GM19099 (cell line): ENCODE measurements around the gene PIK3C2G.

Source experiments
- POLR2A ChIP-seq: IDR thresholded peaks from 3 replicates; pipeline ENCODE4 v1.6.1; 2011; ENCODE audit warnings: low read depth; ENCODE audit not compliant: insufficient read length; ENCODE audit errors: extremely low read depth

Gene PIK3C2G

DNA sequence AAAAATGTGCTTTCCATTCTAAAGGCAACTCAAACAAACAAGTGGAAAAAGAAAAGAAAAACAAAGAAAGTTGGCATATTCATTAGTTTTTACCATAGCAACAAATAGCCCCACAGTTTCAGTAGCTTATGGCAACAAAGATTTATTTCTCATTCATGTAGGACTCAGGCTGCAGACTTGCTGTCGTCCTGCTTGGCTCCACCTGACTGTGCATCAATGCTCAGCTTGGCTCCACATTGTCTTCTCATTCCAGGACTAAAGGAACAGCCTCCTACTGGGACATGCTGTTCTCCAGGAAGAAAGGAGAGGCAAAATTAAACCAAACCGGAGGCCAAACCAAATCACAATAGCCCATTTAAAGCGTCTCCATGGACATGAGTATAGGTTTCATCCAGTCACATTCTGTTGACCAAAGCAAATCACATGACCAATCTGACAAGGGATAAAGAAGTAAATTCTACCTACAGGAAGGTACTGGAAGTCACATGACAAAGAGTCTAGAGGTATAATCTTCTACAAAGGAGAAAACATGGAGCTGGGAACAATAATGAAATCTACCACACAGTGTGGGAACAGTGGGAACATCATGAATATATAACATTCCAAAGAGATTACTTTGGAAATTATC lies 222.5 kb downstream of the PIK3C2G start:
- no peak for TF ChIP-seq POLR2A

DNA sequence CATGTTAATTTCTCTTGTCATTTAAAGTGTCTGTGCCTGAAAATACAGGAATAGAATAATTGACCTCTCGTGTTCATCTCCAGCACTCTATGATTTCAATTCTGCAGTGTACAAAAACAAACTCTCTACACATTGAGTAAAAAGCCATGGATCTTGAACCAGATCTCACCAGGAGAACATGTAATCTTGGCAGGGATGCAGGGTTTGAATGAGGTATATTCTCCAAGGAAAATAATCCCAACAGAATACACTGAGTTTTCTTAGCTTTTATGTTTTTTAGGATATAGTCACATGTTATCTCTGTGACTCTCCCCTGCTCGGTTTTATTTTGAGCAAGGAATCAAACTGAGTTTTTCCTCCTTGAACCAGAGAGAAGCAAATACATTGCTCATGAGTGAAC lies 224.7 kb downstream of the PIK3C2G start:
- TF ChIP-seq POLR2A: no peak

DNA sequence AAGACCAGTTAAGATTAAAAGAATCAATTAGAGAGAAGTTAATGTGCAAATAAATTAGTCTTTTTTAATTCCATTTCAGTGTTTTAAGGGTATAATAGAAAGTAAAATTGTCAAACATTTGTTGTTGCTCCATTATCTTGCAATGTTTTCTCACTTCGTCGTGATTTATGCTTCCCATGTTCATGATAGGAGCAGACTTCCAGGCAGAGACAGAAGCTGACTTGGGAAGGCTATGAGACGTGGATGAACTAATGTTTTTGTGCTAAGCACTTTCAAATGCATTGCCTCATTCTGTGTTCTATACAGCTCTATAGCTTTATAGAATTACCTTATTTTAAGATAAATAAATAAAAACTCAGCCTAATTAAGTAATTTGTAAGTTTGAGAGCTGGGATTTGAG lies 226.2 kb downstream of the PIK3C2G start:
- TF ChIP-seq POLR2A: no peak

DNA sequence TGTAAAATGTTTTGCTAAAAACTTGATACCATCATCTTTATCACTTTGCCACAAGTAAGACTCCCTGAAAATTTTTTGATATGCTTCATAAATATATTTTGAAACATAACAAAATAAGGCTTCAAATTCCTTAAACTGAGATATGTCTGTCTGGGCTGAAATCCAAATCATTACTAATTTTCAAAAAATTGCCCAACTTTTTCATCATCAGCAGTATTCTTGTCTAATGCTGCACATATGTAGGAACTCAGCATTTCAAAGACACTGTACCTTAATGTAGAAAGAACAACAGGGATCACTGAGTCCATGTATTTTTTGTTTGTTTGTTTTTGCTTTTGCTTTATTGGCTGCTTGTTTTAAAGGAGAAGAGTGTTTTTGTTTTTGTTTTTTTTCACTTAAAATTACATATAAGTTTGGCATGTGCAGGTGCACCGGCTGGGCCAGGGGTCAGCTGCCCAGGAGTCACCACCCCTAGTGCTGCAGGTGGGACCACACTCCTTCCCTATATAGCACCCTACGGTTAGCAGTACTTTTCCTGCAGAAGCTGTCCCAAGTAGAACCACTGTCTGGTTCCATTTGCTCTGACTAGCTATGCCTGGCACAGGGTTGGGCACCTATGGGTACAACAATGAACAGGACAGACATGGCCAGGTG lies 231.2 kb downstream of the PIK3C2G start:
- TF ChIP-seq POLR2A: no peak

DNA sequence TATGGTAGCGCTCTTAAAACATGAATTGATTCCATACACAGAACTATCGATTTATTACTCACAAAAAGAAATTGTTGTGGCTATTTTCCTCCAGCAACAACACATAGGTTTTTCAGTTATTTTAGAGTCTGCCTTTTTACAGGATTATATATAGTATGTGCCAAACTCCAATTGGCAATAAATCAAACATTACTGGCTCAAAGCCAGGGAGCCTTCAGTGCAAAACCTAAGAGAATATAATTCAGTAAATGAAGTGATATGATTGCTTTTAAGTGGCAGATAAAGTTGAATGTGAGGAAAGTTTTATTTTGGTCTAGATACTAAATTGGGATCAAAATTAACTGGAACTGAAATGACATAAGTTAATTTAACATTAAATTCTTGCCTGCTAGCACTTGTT lies 234.8 kb downstream of the PIK3C2G start:
- no peak for TF ChIP-seq POLR2A

DNA sequence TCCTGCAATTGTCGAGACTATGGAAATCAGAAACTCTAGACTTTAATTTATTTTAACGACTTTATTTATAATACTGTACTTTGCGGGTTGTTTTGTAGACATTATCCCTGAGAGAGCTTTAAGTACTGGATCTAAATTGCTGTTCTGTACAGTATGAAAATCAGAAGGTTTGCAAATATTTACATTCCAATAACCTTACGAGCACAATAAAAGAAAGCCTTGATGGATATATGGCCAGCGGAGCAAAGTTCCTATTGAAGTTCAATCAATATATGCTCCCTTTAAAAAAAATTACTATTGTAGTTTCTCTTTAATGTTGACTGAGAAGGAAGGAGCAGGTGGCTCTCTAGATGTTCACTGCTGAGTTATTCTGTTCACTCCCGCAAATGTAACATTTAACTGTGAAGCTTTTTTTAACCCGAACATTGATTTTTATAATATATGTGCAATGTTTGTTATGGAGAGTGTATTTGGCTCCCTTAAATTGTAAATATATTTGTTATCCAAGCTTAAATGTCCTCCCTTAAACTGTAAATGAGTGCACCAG lies 241.2 kb downstream of the PIK3C2G start:
- no peak for TF ChIP-seq POLR2A

DNA sequence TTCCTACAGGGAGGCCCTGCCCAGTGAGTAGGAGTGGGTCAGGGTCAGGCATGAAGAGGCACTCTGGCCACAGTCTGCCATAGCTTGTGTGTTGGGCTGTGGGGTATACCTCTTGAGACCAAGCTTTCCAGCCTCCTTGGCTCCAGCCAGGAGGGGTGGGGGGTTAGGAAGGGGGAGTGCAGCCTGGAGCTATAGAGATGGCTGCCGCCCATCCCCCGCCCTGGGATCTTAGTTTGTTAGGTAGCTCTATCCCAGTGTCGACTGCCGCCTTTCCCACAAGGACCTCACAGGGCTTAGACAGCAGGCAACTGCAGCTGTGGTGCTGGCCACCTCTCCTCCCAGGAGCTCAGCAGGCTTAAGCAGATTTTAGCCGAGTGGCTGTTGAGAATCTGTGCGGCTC lies 260.1 kb downstream of the PIK3C2G start:
- no peak for TF ChIP-seq POLR2A

DNA sequence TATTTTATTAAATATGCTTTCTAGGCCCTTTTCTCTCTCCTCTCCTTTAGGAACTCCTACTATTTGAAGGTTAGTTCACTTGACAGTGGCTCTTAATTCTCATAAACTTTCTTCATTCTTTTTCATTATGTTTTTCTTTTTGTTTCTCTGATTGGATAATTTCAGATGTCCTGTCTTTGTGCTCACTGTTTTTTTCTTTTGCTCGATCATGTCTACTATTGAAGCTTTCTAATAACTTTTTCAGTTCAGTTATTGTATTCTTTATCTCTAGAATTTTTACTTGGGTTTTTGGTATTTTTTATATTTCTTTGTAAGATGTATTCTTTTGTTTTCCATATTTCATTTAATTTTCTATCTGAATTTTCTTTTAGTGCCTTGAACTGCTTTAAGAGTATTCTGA lies 261.5 kb downstream of the PIK3C2G start:
- TF ChIP-seq POLR2A: no peak

DNA sequence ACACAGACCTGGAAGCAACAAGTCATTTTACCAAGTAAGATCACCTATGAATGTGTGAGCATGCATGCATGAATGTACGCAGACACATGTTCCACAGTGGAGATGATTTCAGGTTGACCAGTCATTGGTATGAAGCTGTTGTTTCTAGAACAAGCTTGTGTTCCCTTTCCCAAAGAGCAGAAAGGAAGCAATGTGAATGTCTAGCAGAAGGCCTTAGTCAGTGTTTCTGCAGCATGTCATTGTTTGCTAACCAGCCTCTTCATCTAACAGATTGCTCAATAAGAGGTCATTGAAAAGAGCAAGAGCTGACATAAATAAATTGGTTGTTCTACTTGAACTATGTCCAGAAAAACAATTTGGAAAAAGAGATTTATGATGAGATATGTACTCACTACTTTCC lies 285.1 kb downstream of the PIK3C2G start:
- TF ChIP-seq POLR2A: no peak

DNA sequence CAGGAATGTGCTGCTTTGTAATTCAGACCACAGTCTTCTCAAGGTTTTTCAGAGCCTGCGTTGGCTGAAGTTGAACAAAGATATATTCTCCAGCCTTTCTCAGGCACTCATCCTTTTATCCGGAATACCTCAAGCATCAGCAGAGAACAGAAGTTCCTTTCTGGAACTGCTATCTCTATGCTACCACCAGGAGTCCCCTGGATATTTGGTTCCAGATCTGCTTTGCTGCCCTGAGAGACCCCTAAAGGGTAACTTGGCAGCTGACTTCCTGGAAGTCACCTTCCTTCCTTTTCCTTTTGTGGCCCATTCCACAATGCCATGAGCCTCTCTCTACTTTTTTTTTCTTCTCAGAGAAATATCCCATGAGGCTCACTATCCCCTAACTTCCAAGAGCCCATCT lies 288.3 kb downstream of the PIK3C2G start:
- no peak for TF ChIP-seq POLR2A

DNA sequence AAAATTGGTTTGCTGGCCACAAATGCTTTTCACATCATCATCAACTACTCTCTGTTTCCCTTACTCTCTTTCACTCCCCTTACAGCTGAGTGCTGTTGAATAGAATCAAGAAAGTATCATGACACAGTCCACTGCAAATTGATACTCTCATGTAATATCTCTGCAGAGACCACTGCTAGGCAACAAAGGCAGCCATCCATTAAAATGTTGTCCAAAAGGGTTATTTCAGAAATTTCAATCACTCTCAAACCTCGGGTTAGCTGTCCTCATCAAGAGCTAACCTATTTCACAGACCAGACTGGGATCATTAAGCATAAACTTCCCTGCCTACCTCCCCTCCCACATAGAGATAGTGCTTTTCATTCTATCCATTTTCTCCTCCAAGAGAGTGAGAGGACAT lies 289.8 kb downstream of the PIK3C2G start:
- TF ChIP-seq POLR2A: no peak

DNA sequence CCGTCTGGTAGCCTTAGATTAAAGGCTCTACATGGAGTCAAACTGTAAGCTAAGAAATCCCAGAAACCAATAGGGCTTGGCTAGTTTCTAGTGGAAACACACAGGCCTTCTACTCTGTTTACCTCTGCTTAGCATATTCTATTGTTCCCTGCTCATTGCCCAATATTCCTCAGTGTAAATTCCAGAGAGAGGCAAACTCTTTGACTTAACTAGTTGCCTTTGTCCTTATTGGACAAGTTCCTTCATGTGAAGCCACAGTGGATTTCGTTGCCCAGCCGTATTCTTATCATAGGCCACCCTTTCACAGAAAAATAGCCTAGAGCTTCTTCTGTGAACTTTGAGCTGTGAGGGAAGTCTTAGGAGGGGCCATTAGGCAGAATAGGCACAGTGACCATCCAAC lies 290.4 kb downstream of the PIK3C2G start:
- TF ChIP-seq POLR2A: no peak

DNA sequence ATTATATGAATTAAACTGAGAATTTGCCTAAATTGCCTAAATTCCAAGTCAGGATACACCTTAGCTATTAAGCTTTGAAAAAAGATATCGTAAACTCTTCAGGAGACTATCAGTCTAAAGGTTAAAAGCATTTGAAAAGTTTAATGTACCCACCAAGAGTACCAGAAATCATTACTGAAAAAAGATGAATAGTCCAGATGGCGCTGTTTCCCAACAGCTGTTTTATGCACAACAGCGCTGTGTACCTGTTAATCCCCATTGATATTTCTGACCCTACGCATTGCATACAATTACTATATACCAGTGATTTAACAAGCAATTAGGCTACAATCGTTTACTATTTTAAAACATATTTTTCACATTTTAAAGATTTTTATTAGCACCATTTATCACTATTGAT lies 291.5 kb downstream of the PIK3C2G start:
- no peak for TF ChIP-seq POLR2A

DNA sequence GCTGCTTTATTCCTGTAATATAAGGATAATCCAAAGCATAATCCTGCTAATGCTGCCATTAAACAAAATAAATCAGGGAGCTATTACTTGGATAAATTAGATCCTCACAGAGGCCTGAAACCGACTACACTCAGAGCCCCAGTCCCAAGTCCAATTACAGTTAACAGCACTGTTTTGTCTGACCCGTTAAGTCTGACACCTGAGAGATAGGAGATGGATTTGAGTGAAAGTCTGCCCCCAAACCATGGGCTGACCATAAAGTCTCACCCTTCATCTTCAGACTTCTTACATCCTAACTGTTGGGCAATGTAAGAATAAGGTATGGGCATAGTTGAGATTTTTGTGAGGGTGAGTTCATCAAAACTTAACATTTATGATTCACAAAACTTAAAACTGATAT lies 294.8 kb downstream of the PIK3C2G start:
- TF ChIP-seq POLR2A: no peak

DNA sequence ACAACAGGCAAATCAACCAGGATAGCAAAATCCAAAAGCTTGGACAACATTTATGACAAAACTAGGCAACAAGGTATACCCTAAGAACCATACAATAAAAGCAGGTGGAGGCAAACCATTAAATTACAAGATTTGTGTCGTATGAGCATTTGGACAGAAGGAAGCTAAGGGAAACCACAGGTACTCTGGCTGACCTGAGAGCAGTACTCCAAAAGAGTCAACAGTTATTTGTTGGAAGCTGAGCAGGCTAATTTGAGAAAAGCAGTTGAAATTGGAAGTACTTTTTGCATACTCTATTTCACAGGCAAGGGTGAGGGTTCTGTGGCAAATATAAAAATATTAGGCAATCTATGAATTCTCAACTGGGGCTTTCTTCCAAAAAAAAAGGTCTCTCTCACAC lies 297.9 kb downstream of the PIK3C2G start:
- TF ChIP-seq POLR2A: no peak

DNA sequence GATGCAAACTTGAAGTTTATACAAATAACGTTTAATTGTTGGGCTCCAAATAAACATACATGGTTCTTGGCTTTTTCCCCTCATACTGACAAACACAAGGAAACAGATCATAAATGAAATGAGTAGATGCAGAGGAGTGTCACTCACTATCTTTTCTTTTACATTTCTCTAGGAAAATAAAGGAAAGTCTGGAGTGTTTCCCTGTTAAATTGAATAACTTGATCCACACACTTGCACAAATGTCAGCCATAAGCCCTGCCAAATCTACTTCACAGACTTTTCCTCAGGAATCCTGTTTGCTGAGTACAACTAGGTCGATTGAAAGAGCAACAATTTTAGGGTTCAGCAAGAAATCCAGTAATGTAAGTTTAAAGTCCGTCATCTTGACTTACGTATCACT lies 301.2 kb downstream of the PIK3C2G start:
- TF ChIP-seq POLR2A: no peak
